GM12872 (cell line): Measurements from ENCODE around the gene RNH1.

Experiments used
- TF ChIP-seq, protein P1 (sequence below): IDR thresholded peaks from 3 replicates; pipeline ENCODE4 v1.5.1; 2011; ENCODE audit warnings: low read depth, mild to moderate bottlenecking, low read length, moderate library complexity; ENCODE audit not compliant: insufficient read depth

RNH1 gene

DNA sequence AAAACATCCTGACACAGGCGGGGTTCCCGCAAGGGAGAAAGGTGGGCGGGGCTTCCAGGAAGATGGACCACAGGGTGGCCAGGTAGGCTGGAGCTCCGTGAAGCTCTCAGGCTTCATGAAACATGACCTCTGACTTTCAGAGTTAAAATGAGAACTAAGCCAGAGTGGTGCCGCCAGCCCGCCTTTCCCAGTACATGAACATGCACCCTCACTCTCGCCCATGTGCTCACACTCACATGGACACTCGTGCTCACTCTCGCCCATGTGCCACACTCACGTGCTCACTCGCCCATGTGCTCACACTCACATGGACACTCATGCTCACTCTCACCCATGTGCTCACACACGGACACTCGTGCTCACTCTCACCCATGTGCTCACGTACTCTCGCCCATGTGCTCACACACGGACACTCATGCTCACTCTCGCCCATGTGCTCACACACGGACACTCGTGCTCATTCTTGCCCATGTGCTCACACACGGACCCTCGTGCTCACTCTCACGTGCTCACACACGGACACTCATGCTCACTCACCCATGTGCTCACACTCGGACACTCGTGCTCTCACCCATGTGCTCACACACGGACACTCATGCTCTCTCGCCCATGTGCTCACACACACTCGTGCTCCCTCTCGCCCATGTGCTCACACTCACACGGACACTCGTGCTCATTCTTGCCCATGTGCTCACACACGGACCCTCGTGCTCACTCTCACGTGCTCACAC lies 10.0 kb downstream of the RNH1 start:
- TF ChIP-seq, protein P1, sequence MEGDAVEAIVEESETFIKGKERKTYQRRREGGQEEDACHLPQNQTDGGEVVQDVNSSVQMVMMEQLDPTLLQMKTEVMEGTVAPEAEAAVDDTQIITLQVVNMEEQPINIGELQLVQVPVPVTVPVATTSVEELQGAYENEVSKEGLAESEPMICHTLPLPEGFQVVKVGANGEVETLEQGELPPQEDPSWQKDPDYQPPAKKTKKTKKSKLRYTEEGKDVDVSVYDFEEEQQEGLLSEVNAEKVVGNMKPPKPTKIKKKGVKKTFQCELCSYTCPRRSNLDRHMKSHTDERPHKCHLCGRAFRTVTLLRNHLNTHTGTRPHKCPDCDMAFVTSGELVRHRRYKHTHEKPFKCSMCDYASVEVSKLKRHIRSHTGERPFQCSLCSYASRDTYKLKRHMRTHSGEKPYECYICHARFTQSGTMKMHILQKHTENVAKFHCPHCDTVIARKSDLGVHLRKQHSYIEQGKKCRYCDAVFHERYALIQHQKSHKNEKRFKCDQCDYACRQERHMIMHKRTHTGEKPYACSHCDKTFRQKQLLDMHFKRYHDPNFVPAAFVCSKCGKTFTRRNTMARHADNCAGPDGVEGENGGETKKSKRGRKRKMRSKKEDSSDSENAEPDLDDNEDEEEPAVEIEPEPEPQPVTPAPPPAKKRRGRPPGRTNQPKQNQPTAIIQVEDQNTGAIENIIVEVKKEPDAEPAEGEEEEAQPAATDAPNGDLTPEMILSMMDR = no peak

DNA sequence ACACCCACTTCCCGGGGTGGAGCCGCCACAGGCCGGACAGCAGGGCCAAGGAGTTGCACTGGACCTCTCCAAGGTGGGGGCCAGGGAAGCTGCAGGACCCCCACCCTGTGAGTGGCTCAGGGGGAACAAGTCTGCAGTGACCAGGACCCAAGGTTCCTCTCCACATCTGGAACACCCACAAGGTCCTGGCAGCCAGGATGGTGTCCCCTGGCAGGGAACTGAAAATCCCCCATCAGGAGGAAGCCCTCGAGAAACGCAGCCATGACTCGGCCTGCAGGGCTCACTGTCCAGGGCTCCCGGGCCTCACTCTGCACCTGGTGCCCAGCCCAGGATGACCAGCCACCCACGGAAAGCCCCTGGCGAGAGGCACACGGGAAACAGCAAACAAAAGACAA lies 11.5 kb downstream of the RNH1 start:
- TF ChIP-seq, protein P1 = no peak

DNA sequence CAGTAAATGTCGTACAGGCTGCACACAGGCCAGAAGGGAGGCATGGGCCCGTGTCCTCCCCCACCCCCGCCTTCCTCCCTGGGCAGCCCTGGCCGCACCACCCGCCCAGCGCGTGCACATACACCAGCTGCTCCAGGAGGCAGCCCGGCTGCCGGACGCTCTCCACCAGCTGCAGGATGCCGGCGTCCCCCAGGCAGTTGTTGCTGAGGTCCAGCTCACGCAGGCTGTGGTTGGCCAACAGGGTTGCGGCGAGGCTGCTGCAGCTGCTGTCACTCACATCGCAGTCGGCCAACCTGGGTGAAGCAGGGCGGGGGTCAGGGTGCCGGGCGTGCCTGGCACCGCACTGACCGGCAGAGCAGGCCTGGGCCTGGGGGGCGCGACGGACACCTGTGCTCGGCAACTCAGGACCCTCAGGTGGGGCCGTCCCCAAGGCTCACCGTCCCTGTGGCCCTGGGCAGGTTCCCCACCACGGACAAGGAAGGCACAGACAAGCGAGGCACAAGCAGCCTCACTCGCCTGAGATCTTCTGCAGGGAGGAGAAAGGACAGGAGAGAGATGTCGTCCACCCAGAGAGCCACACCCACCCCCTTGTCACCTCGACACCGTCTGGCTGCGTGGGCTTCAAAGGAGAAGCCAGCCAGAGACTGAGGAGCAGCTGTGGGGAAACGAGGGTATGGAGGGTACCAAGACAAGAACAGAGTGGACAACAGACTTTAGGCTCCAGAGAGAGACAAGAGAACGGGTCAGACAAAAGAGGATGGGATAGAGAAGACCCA lies 12.1 kb downstream of the RNH1 start:
- TF ChIP-seq, protein P1 = no peak

DNA sequence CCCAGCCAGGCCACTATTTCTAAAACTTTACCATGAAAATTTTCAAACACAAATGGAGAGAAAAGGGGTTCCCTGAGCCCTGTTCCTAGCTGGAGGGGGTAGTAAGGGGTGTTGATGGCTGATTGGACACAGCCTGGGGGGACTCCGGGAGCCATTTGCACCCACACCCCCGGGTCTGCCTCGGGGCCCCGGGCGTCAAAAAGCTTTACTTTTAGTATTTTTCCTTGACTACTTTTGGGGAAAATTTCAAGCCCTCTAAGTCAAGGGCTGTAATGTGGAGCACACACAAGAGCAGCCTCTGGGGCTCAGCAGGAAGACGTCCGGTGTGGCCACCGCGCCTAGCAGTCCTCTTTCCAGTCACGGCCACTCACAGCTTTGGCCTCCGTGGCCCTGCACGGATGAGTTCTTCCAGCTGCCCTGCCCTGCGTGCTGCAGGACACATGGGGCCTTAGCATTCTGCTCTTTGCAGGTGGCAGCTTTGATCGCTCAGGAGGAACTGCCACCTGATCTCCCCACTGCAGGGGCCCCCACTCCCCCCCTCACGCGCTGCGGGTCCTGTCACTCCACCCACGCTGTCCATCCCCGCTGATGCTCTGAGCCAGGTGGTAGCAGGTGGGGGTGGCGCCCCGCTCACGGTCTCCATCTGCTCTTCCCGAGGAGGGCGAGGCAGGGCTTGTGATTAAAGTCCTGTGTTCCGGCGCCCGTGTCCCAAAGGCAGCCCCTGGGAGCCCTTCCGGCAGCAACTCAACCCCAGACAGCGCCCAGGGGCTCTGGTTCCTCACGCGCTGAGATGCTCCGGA lies 14.4 kb downstream of the RNH1 start:
- TF ChIP-seq, protein P1 = no peak

DNA sequence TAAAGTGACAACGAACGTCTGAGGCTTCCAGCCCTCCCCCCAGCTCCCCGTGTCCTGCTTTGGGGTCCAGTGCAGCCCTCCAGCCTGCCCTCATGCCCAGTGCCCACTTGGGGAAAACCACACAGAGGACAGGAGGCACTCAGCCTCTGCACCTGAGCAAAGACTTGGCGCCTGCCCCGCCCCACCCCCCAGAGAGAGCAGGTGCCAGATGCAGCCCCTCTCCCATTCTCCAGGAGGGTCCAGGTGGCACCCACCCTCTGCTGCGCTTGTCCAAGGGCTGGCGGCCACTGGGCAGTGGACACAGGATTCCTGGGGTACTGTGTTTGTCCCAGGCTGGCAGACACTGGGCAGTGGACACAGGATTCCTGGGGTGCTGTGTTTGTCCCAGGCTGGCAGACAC lies 15.7 kb downstream of the RNH1 start:
- TF ChIP-seq, protein P1 = no peak

DNA sequence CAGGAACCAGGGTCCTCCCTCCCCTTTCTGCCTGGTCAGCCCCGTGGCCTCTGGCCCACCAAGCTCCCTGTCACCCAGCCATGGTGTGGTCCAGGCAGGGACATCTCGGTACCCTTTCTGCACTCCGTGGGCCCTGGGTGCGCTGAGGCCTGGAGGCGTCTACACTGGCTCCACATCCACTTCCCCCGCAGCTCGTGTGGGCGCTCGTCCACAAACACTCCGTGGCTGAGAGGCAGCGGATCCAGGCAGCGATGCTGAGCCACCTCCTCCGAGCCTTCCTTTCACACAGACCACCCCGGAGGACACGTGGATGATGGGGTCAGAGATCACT lies 16.1 kb downstream of the RNH1 start:
- TF ChIP-seq, protein P1 = no peak
